ENCODE measurements around the gene DUS4L. TPM values are rescaled to one million over a fixed set of nuclear protein-coding genes. Genes with fewer than 3 reads are reported as not detected.

The DUS4L gene
- total and polyA plus RNA-seq, 2 of the 13 experiments (the other 11 are each of a cell fraction or from before 2014, with no cell fraction given), result 5.6 to 9.8 TPM

DNA sequence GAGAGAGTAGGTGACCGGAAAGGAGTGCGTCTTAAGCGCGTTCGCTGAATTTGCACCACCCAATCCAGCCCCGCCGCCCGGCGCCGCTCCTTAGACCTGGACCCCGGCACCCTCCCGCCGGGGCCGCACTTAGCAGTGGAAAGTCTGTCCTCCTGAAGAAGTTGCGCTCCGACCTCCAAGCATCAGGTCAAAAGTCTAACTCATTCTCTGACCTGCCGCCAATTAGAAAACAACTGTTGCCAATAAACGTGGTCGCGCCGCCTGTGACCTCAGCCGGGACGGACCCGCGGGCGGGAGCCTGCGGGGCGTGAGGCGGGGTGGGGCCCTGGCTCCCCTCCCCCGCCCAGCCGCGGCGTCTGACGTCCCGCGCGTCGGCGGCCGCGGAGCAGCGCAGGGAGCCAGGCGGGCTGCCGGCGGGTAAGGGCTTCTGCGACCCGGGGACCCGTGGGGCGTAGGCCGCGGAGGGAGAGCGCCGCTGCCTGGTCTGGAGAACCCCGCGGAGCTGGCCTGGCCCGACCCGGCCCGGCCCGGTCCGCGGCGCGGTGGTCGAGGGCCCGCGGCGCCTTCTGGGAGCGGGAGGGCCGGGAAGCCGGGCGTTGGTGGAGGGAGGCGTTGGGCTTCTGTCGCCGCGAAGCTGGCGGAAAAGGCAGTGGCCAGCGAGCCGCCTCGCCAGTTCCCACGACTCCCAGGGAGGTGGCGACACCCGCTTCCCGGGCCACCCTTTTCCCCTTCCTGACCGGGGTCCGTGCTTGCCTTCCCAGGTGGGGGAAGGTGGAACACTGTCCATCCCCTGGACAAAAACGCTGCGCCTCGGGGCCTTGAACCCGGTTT, 16.3 kb downstream of the DUS4L start, which contains the start of gene BCAP29 (continued):
- TF ChIP-seq MED13 (CRISPR knock-in tag; IDR thresholded peaks at IDR 0.05) (no peak), ZNF343 (CRISPR knock-in tag; IDR thresholded peaks at IDR 0.05) (no peak), ZNF224 (CRISPR knock-in tag; IDR thresholded peaks at IDR 0.05) (peak; percentile 28; the same call in 1 of the 2 replicates), RARA (CRISPR knock-in tag; IDR thresholded peaks at IDR 0.05) (no peak), SOX6 (IDR thresholded peaks at IDR 0.05) (no peak), SOX6 (CRISPR knock-in tag; IDR thresholded peaks at IDR 0.05) (no peak), NR2F2 (IDR thresholded peaks at IDR 0.05; ENCODE audit: borderline replicate concordance, low read depth) (no peak), SRSF1 (optimal IDR thresholded peaks at IDR 0.05; ENCODE audit: low read depth, low read length) (no peak), FOSL1 (CRISPR knock-in tag; IDR thresholded peaks at IDR 0.05; ENCODE audit: borderline replicate concordance) (no peak), ZNF558 (CRISPR knock-in tag; IDR thresholded peaks at IDR 0.05; ENCODE audit: borderline replicate concordance) (0 out of 2 replicates have a peak, but pooled peaks have one; percentile 52), AGO1 (IDR thresholded peaks at IDR 0.05; ENCODE audit: low read depth, low read length, poor library complexity, severe bottlenecking) (peak; percentile 29), ZNF468 (CRISPR knock-in tag; IDR thresholded peaks at IDR 0.05) (no peak), NBN (conservative IDR thresholded peaks at IDR 0.05) (no peak), FIP1L1 (IDR thresholded peaks at IDR 0.05; ENCODE audit: borderline replicate concordance, insufficient read depth, low read depth, low read length) (no peak), ZBTB7B (CRISPR knock-in tag; IDR thresholded peaks at IDR 0.05) (0 out of 2 replicates have a peak, but pooled peaks have one; percentile 83), TOE1 (CRISPR knock-in tag; IDR thresholded peaks at IDR 0.05) (no peak)
- TF ChIP-seq, protein P1, sequence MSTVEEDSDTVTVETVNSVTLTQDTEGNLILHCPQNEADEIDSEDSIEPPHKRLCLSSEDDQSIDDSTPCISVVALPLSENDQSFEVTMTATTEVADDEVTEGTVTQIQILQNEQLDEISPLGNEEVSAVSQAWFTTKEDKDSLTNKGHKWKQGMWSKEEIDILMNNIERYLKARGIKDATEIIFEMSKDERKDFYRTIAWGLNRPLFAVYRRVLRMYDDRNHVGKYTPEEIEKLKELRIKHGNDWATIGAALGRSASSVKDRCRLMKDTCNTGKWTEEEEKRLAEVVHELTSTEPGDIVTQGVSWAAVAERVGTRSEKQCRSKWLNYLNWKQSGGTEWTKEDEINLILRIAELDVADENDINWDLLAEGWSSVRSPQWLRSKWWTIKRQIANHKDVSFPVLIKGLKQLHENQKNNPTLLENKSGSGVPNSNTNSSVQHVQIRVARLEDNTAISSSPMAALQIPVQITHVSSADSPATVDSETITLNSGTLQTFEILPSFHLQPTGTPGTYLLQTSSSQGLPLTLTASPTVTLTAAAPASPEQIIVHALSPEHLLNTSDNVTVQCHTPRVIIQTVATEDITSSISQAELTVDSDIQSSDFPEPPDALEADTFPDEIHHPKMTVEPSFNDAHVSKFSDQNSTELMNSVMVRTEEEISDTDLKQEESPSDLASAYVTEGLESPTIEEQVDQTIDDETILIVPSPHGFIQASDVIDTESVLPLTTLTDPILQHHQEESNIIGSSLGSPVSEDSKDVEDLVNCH (CRISPR knock-in tag; IDR thresholded peaks at IDR 0.05), result no peak
- TF ChIP-seq, protein P2, sequence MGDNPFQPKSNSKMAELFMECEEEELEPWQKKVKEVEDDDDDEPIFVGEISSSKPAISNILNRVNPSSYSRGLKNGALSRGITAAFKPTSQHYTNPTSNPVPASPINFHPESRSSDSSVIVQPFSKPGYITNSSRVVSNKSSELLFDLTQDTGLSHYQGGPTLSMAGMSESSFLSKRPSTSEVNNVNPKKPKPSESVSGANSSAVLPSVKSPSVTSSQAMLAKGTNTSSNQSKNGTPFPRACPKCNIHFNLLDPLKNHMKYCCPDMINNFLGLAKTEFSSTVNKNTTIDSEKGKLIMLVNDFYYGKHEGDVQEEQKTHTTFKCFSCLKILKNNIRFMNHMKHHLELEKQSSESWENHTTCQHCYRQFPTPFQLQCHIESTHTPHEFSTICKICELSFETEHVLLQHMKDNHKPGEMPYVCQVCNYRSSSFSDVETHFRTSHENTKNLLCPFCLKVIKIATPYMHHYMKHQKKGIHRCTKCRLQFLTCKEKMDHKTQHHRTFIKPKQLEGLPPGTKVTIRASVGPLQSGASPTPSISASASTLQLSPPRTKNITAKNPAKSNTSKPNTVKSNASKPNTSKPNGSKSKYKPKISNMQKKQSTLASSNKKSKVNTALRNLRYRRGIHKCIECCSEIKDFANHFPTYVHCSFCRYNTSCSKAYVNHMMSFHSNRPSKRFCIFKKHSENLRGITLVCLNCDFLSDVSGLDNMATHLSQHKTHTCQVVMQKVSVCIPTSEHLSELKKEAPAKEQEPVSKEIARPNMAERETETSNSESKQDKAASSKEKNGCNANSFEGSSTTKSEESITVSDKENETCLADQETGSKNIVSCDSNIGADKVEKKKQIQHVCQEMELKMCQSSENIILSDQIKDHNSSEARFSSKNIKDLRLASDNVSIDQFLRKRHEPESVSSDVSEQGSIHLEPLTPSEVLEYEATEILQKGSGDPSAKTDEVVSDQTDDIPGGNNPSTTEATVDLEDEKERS (CRISPR knock-in tag; IDR thresholded peaks at IDR 0.05), result no peak
- TF ChIP-seq, protein P3, sequence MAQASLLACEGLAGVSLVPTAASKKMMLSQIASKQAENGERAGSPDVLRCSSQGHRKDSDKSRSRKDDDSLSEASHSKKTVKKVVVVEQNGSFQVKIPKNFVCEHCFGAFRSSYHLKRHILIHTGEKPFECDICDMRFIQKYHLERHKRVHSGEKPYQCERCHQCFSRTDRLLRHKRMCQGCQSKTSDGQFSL (CRISPR knock-in tag; IDR thresholded peaks at IDR 0.05), result no peak
- TF ChIP-seq, protein P4, sequence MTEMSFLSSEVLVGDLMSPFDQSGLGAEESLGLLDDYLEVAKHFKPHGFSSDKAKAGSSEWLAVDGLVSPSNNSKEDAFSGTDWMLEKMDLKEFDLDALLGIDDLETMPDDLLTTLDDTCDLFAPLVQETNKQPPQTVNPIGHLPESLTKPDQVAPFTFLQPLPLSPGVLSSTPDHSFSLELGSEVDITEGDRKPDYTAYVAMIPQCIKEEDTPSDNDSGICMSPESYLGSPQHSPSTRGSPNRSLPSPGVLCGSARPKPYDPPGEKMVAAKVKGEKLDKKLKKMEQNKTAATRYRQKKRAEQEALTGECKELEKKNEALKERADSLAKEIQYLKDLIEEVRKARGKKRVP (CRISPR knock-in tag; IDR thresholded peaks at IDR 0.05), result no peak
- TF ChIP-seq, protein P5, sequence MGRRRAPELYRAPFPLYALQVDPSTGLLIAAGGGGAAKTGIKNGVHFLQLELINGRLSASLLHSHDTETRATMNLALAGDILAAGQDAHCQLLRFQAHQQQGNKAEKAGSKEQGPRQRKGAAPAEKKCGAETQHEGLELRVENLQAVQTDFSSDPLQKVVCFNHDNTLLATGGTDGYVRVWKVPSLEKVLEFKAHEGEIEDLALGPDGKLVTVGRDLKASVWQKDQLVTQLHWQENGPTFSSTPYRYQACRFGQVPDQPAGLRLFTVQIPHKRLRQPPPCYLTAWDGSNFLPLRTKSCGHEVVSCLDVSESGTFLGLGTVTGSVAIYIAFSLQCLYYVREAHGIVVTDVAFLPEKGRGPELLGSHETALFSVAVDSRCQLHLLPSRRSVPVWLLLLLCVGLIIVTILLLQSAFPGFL (CRISPR knock-in tag; IDR thresholded peaks at IDR 0.05), result no peak
